HG03135 (cell line): Measurements from ENCODE around the gene FARP1.

Source experiments
- ATAC-seq: cut with Tn5 transposase; IDR thresholded peaks from one replicate; pipeline ENCODE4 v1.9.1; 2021; ENCODE audit warnings: mild to moderate bottlenecking, moderate library complexity; ENCODE audit not compliant: unreplicated experiment

The FARP1 gene

DNA sequence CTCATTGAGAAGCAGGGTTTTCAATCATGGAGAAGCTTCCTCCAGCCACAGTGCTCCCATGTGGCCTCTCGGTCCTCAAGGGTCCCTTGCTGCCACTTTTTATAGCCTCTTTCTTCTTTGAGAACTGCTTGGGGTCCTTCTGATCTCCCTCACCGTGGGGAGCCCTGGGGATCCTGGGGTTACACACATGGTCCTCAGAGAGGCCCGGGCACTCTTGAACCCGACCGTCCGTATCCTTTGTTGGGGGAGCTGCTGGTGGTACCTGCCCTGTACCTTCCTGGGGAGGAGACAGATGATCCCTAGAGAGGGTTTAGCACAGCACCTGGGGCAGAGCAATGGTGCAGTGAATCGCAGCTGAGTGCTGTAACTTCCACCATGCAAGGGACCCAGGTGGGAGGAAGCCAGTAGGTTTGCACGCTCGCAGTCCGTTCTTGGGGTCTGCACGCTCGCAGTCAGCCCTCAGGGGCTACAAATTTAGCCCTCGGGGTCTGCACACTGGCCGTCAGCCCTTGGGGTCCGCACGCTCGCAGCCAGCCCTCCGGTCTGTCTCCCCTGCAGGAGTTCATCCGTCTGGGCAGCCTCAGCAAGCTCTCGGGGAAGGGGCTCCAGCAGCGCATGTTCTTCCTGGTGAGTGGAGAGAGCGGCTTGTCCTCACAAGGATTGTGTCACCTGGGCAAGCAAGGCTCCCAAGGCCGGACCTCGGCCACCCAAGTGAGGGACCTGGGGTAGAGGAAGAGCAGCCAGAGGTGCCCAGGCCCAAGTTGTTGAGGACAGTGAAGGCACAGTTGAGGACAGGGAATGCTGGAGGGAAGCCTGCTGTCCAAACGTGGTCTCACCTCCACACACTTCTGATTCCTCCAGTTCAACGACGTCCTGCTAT is 295.6 kb downstream of the FARP1 start:
- ATAC-seq, result no peak

- no peak for ATAC-seq
Observed at GRCh38 chr13:98439126-98439828, 296.4 kb downstream of the FARP1 start.

DNA sequence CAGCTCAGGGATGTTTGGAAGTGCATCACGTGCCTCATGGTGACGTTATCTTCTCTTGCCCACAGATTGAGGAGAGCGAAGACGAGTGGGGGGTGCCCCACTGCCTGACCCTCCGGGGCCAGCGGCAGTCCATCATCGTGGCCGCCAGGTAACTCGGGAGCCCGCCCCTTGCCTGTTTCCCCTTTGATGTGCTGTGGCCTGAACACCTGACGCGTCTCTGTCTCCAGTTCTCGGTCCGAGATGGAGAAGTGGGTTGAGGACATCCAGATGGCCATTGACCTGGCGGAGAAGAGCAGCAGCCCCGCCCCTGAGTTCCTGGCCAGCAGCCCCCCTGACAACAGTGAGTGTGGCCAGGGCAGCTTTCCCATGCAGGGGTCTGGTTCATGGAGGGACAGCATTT is 297.0 kb downstream of the FARP1 start:
- ATAC-seq, result no peak

- ATAC-seq, result no peak
Observed at GRCh38 chr13:98440390-98441055, 297.6 kb downstream of the FARP1 start.

- no peak for ATAC-seq
Observed at GRCh38 chr13:98441056-98441676, 298.3 kb downstream of the FARP1 start.

DNA sequence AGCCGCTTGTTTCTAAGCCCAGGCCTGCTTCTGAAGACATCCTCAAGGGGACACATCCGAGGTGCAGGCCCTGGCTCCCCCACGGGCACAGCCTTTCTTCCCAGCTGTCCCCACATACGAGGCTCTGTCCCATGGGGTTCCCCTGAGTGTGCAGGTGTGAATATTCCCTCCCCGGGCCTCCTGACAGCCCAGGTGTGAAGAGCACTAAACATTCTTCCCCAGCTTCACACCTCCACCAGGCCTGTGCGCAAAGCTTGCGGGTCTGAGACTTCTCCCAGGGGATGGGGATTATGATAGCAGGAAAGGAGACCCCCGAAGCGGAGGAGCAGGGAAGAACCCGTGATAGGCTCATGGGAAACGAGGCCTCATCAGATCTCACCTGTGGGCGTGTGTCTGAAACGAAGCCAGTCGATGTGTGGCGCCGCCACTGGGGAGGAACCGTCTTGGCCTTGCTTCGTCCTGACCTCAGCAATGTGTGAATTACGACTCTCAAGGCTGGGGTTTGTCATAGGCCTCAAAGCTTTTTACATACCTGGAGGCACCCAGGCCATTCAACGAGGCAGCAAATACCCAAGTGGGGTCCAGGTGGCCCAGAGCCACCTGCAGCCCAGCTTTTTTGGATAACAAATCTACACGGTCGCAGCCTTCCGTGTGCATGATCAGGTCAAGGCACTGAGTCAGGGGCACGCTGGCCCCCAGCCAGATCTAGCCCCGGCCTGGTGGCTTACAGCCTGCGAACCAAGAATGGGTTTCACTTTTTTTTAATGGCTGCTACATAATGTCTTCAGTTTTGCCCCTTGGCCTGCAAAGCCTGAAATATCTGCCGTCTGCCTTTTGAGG is 299.7 kb downstream of the FARP1 start:
- no peak for ATAC-seq

- no peak for ATAC-seq
Observed at GRCh38 chr13:98443329-98443728, 300.4 kb downstream of the FARP1 start.

DNA sequence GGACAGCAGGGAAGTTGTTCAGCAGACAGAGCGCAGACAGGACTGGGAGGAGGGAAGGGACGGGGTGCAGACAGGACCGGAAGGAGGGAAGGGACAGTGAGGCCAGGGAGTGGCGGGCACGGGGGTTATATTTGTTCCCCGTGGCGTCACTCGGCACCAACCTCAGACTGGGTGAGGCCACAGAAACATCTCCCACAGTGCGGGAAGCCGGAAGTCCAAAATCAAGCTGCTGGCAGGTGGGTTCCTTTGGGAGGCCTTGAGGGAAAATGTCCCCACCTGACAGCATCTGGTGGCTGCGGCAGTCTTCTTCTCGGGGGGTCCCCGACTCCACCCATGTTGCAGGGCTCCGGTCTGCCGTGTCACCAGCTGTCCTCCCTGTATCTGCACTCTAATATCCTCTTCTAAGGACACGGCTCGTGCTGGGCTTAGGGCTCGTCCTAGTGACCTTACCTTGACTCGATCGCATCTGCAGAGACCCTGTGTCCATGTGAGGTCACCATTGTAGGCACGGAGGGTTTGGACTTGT is 301.0 kb downstream of the FARP1 start:
- ATAC-seq, result no peak

DNA sequence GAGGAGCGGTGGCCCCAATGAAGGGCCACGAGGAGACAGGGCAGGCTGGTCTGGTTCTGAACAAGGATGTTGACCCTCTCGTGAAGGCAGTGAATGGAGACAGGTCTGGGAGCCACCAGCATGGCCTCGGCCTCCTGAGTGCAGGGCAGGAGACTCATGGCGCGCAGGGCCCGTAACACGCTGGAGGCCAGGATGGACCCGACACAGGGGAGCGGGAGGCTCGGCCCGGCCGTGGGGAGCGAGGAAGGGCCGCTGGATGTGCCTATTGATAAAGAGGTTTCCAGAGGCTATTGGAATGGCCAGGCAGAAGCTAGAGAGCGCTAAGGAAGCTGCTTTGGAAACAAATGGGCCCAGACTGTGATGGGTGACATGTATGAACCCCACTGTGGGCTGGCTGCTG is 301.5 kb downstream of the FARP1 start:
- no peak for ATAC-seq

- ATAC-seq, result peak; percentile 93
Observed at GRCh38 chr13:98445340-98446233, 302.7 kb downstream of the FARP1 start.

DNA sequence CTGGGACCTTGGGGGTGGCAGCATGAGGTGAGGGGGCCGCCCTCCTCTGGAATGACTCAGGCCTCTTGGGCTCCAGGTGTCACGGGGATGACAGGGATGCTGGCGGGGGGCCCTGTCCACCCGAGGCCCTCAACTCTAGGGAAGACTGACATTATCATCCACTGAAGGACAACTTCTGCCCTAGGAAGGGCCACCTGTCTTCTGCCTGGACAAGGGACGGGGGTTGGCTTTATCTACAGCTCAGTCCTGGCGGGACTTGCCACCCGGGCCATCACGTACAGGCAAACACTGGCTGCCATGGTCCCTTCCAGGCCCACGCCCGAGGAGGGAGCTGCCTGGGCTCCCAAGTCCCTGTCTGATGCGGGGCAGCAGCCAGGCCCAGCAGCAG is 303.3 kb downstream of the FARP1 start:
- ATAC-seq, result no peak

- no peak for ATAC-seq
Observed at GRCh38 chr13:98447130-98447529, 304.2 kb downstream of the FARP1 start.

DNA sequence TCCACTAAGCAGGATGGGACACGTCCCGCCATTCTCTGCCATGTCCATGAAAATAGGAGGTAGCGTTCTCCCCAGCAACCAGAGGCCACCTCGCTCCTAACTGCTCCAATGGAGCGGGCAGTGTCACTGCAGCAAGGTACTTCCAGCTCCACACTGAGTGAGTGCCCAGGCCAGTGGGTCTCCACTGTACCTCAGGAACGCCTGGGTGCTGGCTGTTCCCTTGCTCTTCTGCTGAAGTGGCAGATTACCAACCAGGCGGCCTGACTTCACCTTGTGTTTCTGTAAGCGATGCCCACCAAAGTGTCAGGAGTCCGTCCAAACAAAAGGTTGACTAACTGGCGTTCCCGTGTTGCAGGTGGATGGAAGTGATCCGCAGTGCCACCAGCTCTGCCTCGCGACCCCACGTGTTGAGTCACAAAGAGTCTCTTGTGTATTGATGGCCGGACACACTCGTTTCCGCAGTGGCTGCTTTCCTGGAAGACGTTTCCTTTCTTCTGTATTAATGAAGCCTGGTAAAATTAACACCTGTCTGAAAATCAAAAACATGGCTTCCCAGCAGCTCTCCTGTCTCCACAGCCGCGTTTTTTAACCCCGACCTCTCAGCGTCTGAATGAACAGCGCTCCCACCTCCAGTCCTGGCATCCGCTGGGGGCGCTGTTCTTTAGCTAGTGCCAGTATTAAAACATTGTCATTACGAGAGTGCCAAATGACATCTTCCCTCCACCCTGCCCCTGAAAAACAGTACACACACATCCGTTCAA is 305.2 kb downstream of the FARP1 start:
- ATAC-seq, result no peak

- no peak for ATAC-seq
Observed at GRCh38 chr13:98448642-98448928, 305.7 kb downstream of the FARP1 start.

DNA sequence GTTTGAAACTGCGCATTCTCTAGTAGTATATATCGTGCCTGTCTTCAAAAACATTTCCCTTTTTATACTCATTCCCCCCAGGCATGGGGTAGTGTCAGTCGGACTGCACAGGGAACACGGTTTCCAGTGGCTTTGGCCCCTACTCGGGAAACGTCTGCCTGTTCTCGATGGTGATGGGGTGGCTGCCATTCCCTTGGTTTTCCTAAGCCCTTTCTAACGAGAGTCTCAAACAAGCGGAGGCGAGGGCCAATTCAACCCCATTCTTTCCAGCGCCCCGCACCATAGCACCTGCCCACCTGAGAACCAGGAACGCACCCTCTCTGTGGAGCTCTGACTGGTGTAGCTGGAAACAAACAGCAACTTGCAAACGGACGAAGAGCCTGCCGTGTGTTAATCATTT is 306.4 kb downstream of the FARP1 start:
- ATAC-seq, result no peak

DNA sequence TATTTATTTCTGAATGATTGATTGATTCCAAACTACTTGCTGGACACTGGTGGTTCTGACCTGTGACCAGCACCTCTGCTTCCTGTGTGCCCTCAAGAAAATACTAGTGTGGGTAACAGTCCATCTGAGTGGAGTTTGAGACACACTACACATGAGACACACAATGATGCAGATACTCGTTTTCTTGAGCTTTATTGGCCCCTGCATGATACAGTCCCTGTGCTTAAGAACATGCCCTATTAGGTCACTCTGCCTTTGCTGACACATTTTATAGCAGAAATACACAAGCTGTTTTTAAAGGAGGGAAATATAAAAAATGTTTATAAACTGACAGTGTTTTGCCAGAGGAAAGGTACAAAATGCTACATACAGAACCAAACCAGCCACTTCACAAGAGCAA is 307.1 kb downstream of the FARP1 start:
- ATAC-seq, result no peak

- ATAC-seq, result no peak
Observed at GRCh38 chr13:98450539-98451111, 307.7 kb downstream of the FARP1 start.
